ENCODE measurements around the gene LEMD3.

- TF ChIP-seq, protein P1, sequence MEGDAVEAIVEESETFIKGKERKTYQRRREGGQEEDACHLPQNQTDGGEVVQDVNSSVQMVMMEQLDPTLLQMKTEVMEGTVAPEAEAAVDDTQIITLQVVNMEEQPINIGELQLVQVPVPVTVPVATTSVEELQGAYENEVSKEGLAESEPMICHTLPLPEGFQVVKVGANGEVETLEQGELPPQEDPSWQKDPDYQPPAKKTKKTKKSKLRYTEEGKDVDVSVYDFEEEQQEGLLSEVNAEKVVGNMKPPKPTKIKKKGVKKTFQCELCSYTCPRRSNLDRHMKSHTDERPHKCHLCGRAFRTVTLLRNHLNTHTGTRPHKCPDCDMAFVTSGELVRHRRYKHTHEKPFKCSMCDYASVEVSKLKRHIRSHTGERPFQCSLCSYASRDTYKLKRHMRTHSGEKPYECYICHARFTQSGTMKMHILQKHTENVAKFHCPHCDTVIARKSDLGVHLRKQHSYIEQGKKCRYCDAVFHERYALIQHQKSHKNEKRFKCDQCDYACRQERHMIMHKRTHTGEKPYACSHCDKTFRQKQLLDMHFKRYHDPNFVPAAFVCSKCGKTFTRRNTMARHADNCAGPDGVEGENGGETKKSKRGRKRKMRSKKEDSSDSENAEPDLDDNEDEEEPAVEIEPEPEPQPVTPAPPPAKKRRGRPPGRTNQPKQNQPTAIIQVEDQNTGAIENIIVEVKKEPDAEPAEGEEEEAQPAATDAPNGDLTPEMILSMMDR (IDR thresholded peaks at IDR 0.05): no peak
- TF ChIP-seq POLR2A (IDR thresholded peaks at IDR 0.05): no peak
Observed at GRCh38 chr12:65122703-65123102, 46.7 kb upstream of the LEMD3 start.

Data from Peyer's patch (tissue), 4 donors.